ENCODE measurements around the gene FXYD2.

FXYD2 gene

DNA sequence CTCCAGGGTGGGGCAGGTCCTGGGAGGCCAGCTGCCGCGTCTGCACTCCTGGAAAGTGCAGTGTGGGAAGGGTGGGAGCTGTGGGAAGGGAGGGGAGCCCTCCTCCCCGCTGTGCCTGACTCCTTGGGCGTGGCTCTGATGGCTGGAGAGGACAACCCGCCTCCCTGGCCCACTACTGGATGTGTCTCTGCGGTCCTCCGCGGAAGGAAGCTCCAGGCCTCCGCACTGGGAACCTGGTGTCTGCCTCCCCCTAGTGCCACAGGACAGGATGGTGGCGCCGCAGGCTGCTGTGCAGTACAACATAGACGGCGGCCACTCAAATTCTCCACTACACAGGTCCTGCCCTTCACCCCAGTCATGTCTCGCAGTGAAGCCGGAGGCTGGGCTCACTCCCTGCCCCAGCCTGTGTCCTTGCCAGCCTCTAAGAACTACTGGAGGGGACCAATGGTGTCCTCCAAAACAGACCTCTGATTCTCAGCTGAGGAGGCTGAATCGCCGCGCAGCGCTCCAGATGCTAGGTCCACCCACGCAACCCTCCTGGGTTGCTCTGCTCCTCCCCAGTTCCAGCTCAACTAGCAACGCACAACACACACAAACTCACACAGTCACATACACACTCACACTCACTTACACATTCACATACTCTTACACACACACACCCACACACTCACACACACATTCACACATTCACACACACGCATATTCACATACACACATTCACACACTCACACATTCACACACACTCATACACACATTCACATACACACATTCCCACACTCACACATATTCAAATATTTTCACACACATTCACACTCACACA is 15.1 kb downstream of the FXYD2 start:
- Histone ChIP-seq H3K36me3 (ENCODE audit: control insufficient read depth, insufficient read depth, low read length) (no peaks in the 10 kb centered on the region), H3K4me3 (ENCODE audit: low read length) (no peak overlapping the region), H3K4me1 (ENCODE audit: control insufficient read depth, insufficient read depth, low read length) (no peaks in the 10 kb centered on the region), H3K9ac (ENCODE audit: low read length) (no peak overlapping the region), H3K27ac (ENCODE audit: low read depth, low read length) (no peak overlapping the region), H3K27me3 (ENCODE audit: control insufficient read depth, insufficient read depth, low read length) (no peaks in the 10 kb centered on the region)

DNA sequence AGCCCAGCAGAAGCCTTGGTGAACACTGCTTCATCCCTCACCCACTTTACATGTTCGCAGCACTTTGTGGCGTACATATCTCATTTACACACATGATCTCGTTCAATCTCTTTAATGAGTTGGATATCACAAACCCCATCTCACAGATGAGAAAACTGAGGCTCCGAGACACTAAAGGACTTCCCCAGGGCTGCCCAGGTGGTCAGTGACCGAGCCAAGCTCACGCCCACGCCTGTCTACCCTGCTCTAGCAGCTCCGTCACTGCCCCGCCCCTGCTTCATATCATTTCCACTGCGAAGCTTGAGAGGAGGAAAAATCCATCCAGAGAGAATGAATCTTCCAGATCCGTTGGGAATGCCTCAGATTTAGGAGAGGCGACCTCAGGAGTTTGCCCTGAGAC is 15.8 kb downstream of the FXYD2 start:
- Histone ChIP-seq H3K27ac (ENCODE audit: low read depth, low read length) (no peak overlapping the region), H3K4me3 (ENCODE audit: low read length) (no peak overlapping the region), H3K9ac (ENCODE audit: low read length) (no peak overlapping the region), H3K27me3 (ENCODE audit: control insufficient read depth, insufficient read depth, low read length) (no peaks in the 10 kb centered on the region), H3K4me1 (ENCODE audit: control insufficient read depth, insufficient read depth, low read length) (no peaks in the 10 kb centered on the region), H3K36me3 (ENCODE audit: control insufficient read depth, insufficient read depth, low read length) (no peaks in the 10 kb centered on the region)

DNA sequence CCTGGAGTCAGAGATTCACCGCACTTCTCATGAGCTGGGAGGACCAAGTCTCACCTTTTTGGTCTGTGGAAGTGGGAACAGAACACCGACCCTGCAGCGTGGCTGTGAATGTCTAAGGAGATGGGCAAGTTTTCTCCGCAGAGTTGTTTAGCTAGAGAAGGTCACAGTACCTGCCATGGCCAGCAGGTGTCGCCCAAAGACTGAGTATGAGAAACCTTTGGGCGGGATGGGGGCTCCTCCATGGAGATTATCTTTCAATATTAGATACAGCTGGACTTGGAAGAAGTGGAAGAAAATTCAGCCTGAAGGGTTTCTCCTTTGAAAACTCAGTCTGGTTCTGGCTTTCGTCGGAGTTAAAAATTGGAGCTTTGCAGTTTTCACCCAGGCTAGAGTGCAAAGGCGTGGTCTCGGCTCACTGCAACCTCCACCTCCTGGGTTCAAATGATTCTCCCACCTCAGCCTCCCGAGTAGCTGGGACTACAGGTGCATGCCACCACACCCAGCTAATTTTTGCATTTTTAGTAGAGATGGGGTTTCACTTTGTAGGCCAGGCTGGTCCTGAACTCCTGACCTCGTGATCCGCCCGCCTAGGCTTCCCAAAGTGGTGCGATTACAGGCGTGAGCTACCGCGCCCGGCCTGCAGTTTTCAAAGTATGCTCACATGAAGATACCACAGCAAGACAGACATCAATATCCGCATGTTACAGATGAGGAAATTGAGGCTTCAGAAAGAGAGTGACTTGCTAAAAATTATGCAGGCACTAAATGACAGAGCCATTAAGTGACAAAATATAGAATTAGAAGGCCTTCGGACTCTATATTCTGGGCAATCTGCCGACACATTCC is 16.8 kb downstream of the FXYD2 start:
- H3K36me3 ChIP-seq (ENCODE audit: control insufficient read depth, insufficient read depth, low read length) = no peaks in the 10 kb centered on the region
- H3K9ac ChIP-seq (ENCODE audit: low read length) = no peak overlapping the region
- H3K4me1 ChIP-seq (ENCODE audit: control insufficient read depth, insufficient read depth, low read length) = no peaks in the 10 kb centered on the region
- H3K27me3 ChIP-seq (ENCODE audit: control insufficient read depth, insufficient read depth, low read length) = no peaks in the 10 kb centered on the region
- H3K4me3 ChIP-seq (ENCODE audit: low read length) = no peak overlapping the region
- H3K27ac ChIP-seq (ENCODE audit: low read depth, low read length) = no peak overlapping the region

DNA sequence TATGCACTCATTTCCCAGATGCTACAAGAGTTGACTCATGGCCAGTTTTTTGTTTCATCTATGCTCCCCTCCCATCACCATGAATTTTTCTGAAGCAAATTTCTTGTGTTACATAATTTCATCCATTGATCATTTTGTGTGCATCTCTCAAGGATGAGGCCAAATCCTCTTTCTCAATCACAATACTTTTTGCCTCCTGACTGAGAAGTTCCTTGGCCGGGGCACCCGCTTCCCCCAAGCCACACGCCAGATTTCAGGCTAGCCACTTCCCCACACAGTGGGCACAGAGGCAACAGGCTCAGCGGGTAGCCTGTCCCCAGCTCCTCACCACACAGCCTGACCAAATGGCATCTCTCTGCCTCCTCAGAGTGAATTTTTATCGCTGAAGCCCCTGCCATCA is 17.7 kb downstream of the FXYD2 start:
- no peaks in the 10 kb centered on the region for H3K36me3 ChIP-seq (ENCODE audit: control insufficient read depth, insufficient read depth, low read length)
- H3K4me3 ChIP-seq (ENCODE audit: low read length) = no peak overlapping the region
- H3K27me3 ChIP-seq (ENCODE audit: control insufficient read depth, insufficient read depth, low read length) = no peaks in the 10 kb centered on the region
- no peak overlapping the region for H3K9ac ChIP-seq (ENCODE audit: low read length)
- H3K4me1 ChIP-seq (ENCODE audit: control insufficient read depth, insufficient read depth, low read length) = no peaks in the 10 kb centered on the region
- no peak overlapping the region for H3K27ac ChIP-seq (ENCODE audit: low read depth, low read length)

DNA sequence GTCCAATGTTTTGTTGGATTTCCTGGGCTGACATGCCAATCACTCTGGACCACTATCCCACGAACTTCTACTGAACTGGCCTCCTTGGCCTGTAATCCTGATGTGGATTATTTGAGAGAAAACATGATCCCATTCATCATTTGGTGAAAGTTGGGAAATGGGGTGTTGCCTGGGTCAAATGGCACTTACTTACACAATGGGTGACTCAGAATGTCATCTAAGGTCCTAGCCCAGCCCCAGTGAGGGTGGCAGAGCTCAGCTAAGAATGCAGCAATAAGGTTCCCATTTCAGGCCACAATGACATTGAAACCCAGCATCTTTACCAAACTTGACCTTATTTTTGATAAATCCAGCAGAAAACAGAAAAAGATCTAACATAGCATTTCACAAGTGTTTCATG is 19.5 kb downstream of the FXYD2 start:
- no peak overlapping the region for H3K27ac ChIP-seq (ENCODE audit: low read depth, low read length)
- no peak overlapping the region for H3K4me3 ChIP-seq (ENCODE audit: low read length)
- no peaks in the 10 kb centered on the region for H3K36me3 ChIP-seq (ENCODE audit: control insufficient read depth, insufficient read depth, low read length)
- no peaks in the 10 kb centered on the region for H3K4me1 ChIP-seq (ENCODE audit: control insufficient read depth, insufficient read depth, low read length)
- H3K9ac ChIP-seq (ENCODE audit: low read length) = no peak overlapping the region
- no peaks in the 10 kb centered on the region for H3K27me3 ChIP-seq (ENCODE audit: control insufficient read depth, insufficient read depth, low read length)

DNA sequence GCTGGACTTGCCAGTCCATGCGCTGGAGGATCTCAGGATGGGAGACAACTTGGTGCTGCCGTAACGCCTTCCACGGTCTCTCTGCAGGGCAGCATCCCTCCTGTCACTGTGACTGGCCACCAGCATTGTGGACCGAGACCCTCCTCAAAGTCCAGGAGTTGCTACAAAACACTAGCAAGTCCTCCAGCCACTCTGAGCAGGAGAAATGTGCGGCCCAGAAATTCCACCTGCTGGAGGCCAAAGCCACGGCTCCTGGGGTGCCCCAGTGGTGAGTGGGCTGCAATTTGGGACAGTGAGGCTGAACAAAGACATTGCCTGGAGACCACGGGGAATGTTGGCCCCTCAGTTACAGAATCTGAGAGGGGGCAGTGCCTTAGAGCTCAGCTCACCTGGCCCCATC is 20.6 kb downstream of the FXYD2 start:
- no peak overlapping the region for H3K27ac ChIP-seq (ENCODE audit: low read depth, low read length)
- H3K9ac ChIP-seq (ENCODE audit: low read length) = no peak overlapping the region
- no peaks in the 10 kb centered on the region for H3K4me1 ChIP-seq (ENCODE audit: control insufficient read depth, insufficient read depth, low read length)
- no peaks in the 10 kb centered on the region for H3K36me3 ChIP-seq (ENCODE audit: control insufficient read depth, insufficient read depth, low read length)
- peaks cover 2% of the 10 kb centered on the region for H3K27me3 ChIP-seq (ENCODE audit: control insufficient read depth, insufficient read depth, low read length)
- H3K4me3 ChIP-seq (ENCODE audit: low read length) = no peak overlapping the region

DNA sequence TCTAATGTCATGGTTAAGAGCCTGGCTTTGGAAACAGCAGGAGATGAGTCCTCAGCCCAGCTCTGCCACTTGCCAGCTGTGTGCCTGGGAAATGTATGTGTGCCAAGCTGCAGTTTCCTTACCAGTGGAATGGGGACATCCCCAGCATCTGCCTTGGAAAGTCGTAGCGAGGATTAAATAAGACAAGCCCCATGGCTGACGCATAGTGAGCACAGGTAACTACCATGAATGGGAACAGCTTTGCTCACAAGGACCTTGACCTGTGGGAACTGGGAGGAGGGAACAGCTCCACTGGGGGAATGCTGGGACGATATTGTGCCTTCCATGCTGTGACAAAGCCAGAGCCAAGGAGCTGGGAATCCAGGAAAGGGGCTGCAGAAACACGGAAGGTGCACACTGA is 24.9 kb downstream of the FXYD2 start:
- Histone ChIP-seq H3K4me1 (ENCODE audit: control insufficient read depth, insufficient read depth, low read length) (peaks cover 6% of the 10 kb centered on the region), H3K27ac (ENCODE audit: low read depth, low read length) (no peak overlapping the region), H3K4me3 (ENCODE audit: low read length) (no peak overlapping the region), H3K9ac (ENCODE audit: low read length) (no peak overlapping the region), H3K27me3 (ENCODE audit: control insufficient read depth, insufficient read depth, low read length) (peaks cover 16% of the 10 kb centered on the region), H3K36me3 (ENCODE audit: control insufficient read depth, insufficient read depth, low read length) (no peaks in the 10 kb centered on the region)

DNA sequence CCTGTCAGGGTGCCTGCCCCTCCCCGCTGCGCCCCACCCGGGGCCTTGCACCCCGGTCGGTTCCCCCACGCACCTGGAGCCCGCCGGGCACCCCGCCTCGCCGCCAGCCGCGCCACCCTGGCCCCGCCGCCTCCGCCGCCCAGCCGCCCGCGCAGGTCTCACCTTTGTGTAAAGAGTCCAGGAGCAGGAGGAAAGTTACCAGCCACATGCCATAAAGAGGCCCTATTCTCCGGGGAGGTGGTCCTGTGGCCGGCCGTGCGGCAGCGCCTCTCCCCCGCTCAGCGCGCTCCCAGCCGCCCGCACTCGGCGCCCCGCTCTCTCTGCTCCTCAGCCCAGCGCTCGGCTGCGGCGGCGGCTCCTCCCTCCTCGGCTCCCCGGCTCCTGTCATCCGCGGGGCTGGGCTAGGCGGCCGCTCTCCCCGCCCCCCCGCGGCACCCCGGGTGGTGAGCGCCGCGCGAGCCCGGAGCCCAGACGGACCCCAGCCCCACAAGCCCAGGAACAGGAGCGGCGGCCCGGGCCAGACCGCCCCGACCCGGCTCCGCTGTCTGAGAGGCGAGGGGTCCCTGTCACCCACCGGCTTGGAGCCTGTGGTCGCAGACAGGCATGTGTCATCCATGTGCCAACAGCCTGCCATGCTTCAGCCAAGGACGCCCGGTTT is 27.5 kb downstream of the FXYD2 start, which contains the start of gene DSCAML1:
Gene DSCAML1, minus strand, starts transcription at position 345 of the 658 bp plus-strand sequence. Its CDS starts 137 bp downstream, at position 208.
- H3K4me1 ChIP-seq (ENCODE audit: control insufficient read depth, insufficient read depth, low read length) = peaks cover 6% of the 10 kb centered on the region
- H3K4me3 ChIP-seq (ENCODE audit: low read length) = peak within 1 kb of the TSS; percentile 58
- H3K27me3 ChIP-seq (ENCODE audit: control insufficient read depth, insufficient read depth, low read length) = peaks cover 21% of the 10 kb centered on the region
- H3K27ac ChIP-seq (ENCODE audit: low read depth, low read length) = no peak within 1 kb of the TSS
- no peaks in the 10 kb centered on the region for H3K36me3 ChIP-seq (ENCODE audit: control insufficient read depth, insufficient read depth, low read length)
- no peak within 1 kb of the TSS for H3K9ac ChIP-seq (ENCODE audit: low read length)

DNA sequence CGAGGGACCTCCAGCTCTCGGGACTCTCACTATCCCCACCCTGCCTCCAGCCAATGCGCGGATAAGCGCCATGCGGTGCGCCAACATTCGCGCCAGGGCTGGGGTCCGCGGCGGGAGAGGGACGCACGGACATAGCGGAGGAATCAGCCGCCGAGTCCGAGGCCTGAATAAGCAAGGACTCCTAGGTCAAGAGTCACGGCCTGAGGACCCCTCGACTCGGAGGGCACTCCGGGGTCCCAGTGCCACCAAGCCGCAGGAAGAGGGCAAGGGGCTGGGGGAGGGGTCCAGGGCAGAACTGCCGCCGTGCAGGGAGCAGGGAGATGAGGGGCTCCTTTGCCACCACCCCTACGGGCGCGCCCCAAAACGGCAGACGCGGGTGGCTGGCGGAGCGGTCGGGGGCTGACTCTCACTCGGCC is 28.1 kb downstream of the FXYD2 start:
- H3K27ac ChIP-seq (ENCODE audit: low read depth, low read length) = no peak overlapping the region
- H3K36me3 ChIP-seq (ENCODE audit: control insufficient read depth, insufficient read depth, low read length) = no peaks in the 10 kb centered on the region
- peaks cover 6% of the 10 kb centered on the region for H3K4me1 ChIP-seq (ENCODE audit: control insufficient read depth, insufficient read depth, low read length)
- peak overlapping the region; percentile 58 for H3K4me3 ChIP-seq (ENCODE audit: low read length)
- H3K27me3 ChIP-seq (ENCODE audit: control insufficient read depth, insufficient read depth, low read length) = peaks cover 21% of the 10 kb centered on the region
- no peak overlapping the region for H3K9ac ChIP-seq (ENCODE audit: low read length)

DNA sequence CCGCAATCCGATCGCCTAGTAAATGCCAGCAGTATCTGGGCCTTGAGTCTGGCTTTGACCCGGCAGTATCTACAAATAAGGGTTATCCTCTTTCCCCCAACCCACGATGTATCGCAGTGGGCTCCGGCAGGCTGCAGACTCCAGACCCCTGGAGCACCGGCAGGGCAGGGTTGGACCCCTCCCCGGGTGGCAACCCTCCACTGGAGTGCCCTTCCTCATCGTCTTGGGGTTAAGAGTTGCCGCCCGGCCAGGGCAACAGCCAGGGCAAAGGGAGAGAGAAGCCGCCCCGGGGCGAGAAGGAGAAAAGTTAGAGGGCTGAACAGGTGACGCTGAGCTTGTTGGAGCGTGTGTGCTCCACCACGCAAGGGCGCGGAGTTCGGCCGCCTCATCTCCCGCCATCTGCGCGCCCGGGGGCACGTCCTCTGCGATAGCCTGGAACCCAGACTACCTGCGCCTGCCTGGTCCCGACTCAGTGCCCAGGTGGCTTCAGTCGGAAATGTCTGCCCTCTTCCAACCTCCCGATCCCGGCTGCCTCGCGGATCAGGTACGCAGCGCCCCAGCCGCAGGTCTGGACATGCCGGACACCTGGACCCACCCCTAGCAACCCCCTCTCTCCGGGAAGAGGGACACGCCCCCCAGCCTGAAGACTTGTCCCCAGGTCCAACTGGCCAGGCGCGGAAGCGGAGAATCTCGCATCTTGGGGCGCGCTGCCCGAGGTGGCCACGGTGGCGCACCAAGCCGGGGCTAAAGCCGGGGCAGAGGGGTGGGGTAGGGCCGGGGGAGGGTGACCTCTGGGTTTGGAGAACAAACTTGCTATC is 28.7 kb downstream of the FXYD2 start:
- Histone ChIP-seq H3K36me3 (ENCODE audit: control insufficient read depth, insufficient read depth, low read length) (no peaks in the 10 kb centered on the region), H3K27me3 (ENCODE audit: control insufficient read depth, insufficient read depth, low read length) (peaks cover 21% of the 10 kb centered on the region), H3K4me3 (ENCODE audit: low read length) (peak overlapping the region; percentile 58), H3K4me1 (ENCODE audit: control insufficient read depth, insufficient read depth, low read length) (peaks cover 6% of the 10 kb centered on the region), H3K27ac (ENCODE audit: low read depth, low read length) (no peak overlapping the region), H3K9ac (ENCODE audit: low read length) (no peak overlapping the region)

DNA sequence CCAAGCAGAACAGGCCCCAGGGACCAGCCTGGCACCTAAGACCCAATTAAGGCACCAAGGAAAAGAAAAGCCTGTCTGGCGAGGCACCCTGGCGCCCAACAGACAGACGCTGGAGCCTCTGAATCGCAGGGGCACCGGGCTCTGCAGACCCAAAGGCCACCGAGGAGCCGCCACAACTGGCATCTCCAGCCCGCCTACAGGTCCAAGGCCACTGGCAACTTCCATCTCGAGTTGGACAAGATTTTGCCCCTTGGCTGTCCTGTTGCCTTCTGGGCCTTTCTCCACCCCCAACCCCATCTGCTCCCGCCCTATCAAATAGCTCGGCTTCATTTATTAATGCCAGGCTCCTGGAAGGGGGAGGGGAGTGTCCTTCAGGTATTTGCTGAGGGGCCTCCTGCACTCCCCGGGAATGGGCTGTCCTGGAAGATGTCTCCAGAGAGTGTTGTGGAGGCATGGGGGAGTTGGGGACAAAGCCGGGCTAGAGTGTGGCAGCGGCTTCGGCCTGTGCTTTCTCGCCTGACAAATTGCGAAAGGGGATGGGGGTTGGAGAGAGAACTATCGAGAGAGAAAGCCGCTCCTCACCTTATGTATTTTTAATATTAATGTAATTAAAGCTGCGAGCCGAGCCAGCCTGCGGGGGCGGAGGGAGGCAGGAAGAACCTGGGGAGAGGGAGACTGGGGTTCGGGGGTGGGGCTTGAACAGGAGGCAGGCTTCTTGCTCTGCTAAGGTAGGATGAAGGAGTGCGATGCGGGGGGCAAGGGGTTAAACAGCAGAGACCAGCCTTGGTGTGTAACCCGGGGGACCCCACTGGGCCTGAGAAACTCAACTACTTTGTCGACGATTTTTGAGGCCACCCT is 29.5 kb downstream of the FXYD2 start:
- no peak overlapping the region for H3K9ac ChIP-seq (ENCODE audit: low read length)
- peaks cover 21% of the 10 kb centered on the region for H3K27me3 ChIP-seq (ENCODE audit: control insufficient read depth, insufficient read depth, low read length)
- no peak overlapping the region for H3K4me3 ChIP-seq (ENCODE audit: low read length)
- peaks cover 6% of the 10 kb centered on the region for H3K4me1 ChIP-seq (ENCODE audit: control insufficient read depth, insufficient read depth, low read length)
- H3K36me3 ChIP-seq (ENCODE audit: control insufficient read depth, insufficient read depth, low read length) = no peaks in the 10 kb centered on the region
- H3K27ac ChIP-seq (ENCODE audit: low read depth, low read length) = no peak overlapping the region
